GM21367 (cell line): ENCODE data around the gene MBOAT7.

Experiments
- ATAC-seq: cut with Tn5 transposase; IDR thresholded peaks from one replicate; pipeline ENCODE4 v1.9.1; 2021; ENCODE audit not compliant: unreplicated experiment

Gene MBOAT7

GRCh38 chr19:54147676-54148075 lies 41.7 kb downstream of the MBOAT7 start:
- ATAC-seq: no peak

GRCh38 chr19:54145541-54146158 lies 43.7 kb downstream of the MBOAT7 start:
- ATAC-seq: no peak

- no peak for ATAC-seq
These were observed 47.1 kb downstream of the MBOAT7 start for GRCh38 chr19:54142166-54142780.

GRCh38 chr19:54141356-54141755 lies 48.0 kb downstream of the MBOAT7 start:
- ATAC-seq: no peak

- ATAC-seq: no peak
These were observed 50.7 kb downstream of the MBOAT7 start for GRCh38 chr19:54138489-54139256.

GRCh38 chr19:54137699-54138488 lies 51.5 kb downstream of the MBOAT7 start, which contains the start of gene CNOT3:
CNOT3 (plus strand) TSS chr19:54137762; CDS start chr19:54142979, 5,217 bp downstream.
- no peak for ATAC-seq

- ATAC-seq: peak; percentile 66
These were observed 52.3 kb downstream of the MBOAT7 start for GRCh38 chr19:54136864-54137698.

GRCh38 chr19:54136086-54136863 lies 53.1 kb downstream of the MBOAT7 start:
- no peak for ATAC-seq

- no peak for ATAC-seq
These were observed 55.3 kb downstream of the MBOAT7 start for GRCh38 chr19:54133957-54134590.

- no peak for ATAC-seq
These were observed 55.9 kb downstream of the MBOAT7 start for GRCh38 chr19:54133312-54133956.

GRCh38 chr19:54129617-54129996 lies 59.8 kb downstream of the MBOAT7 start:
- no peak for ATAC-seq

- ATAC-seq: no peak
These were observed 60.4 kb downstream of the MBOAT7 start for GRCh38 chr19:54128796-54129616.

GRCh38 chr19:54128441-54128725 lies 61.0 kb downstream of the MBOAT7 start:
- ATAC-seq: no peak

- no peak for ATAC-seq
These were observed 61.5 kb downstream of the MBOAT7 start for GRCh38 chr19:54127688-54128440.

- no peak for ATAC-seq
These were observed 63.7 kb downstream of the MBOAT7 start for GRCh38 chr19:54125713-54126112.

GRCh38 chr19:54124393-54124792 lies 65.0 kb downstream of the MBOAT7 start:
- ATAC-seq: no peak

GRCh38 chr19:54123682-54124081 lies 65.7 kb downstream of the MBOAT7 start:
- no peak for ATAC-seq
